WTC11 (cell line): ENCODE results near the gene SLC10A4. TPM values are rescaled to one million over a fixed set of nuclear protein-coding genes. Genes with fewer than 3 reads are reported as not detected.

ENCODE experiments used
- ATAC-seq: fragments of 200-7000 bp; cut with Tn5 transposase; 2 replicates; pipeline ENCODE4 v1.10.0; 2021; ENCODE audit warnings: mild to moderate bottlenecking, moderate library complexity
- CTCF ChIA-PET: fragments of 300-600 bp; sonication (Branson Sonifier 250); formaldehyde crosslinking; loops from one replicate; lab custom pipeline; 2021; ENCODE audit warnings: antibody characterized with exemption; lab: Charles Lee
- POLR2A ChIA-PET: fragments of 350-600 bp; sonication (Branson Sonifier 250); formaldehyde crosslinking; loops from one replicate; lab custom pipeline; 2021; ENCODE audit warnings: antibody characterized with exemption; lab: Charles Lee
- DNase-seq: peaks from one replicate; pipeline ENCODE4 v3.0.0; 2021; ENCODE audit warnings: low spot score
- H3K27ac Mint-ChIP-seq: 2 replicates; pipeline ENCODE4 v1.8.0; 2021; ENCODE audit warnings: mixed read lengths
- H3K27me3 Mint-ChIP-seq: 2 replicates; pipeline ENCODE4 v1.8.0; 2021; ENCODE audit warnings: low read depth, mild to moderate bottlenecking, moderate library complexity, mixed read lengths
- H3K36me3 Mint-ChIP-seq: 2 replicates; pipeline ENCODE4 v1.8.0; 2021; ENCODE audit warnings: mixed read lengths
- H3K4me1 Mint-ChIP-seq: 2 replicates; pipeline ENCODE4 v1.8.0; 2022; ENCODE audit warnings: mixed read lengths
- H3K4me3 Mint-ChIP-seq: 2 replicates; pipeline ENCODE4 v1.8.0; 2021; ENCODE audit warnings: mild to moderate bottlenecking, moderate library complexity, mixed read lengths
- H3K9me3 Mint-ChIP-seq: 2 replicates; pipeline ENCODE4 v1.8.0; 2021; ENCODE audit warnings: mixed read lengths
- CREB1 ChIP-seq: sonication (generic); formaldehyde crosslinking; IDR thresholded peaks from 2 replicates; pipeline ENCODE4 v1.8.0; 2023; ENCODE audit warnings: mild to moderate bottlenecking, missing genetic modification reagents
- CREM ChIP-seq: sonication (generic); formaldehyde crosslinking; IDR thresholded peaks from 2 replicates; pipeline ENCODE4 v1.8.1; 2022; ENCODE audit warnings: mild to moderate bottlenecking, missing genetic modification reagents, moderate library complexity
- ESRRA ChIP-seq: sonication (generic); formaldehyde crosslinking; IDR thresholded peaks from 2 replicates; pipeline ENCODE4 v1.8.1; 2022; ENCODE audit warnings: mild to moderate bottlenecking, missing genetic modification reagents, borderline replicate concordance
- GTF2I ChIP-seq: fragments of 250-450 bp; sonication (Bioruptor Pico); conservative IDR thresholded peaks from 2 replicates; pipeline ENCODE4 v1.4.0; 2021; ENCODE audit warnings: mild to moderate bottlenecking
- JAZF1 ChIP-seq: fragments of 250-450 bp; sonication (Bioruptor Pico); IDR thresholded peaks from 2 replicates; pipeline ENCODE4 v1.9.0; 2021; ENCODE audit warnings: moderate library complexity, mild to moderate bottlenecking, inconsistent platforms
- JUN ChIP-seq: sonication (generic); formaldehyde crosslinking; IDR thresholded peaks from 2 replicates; pipeline ENCODE4 v1.8.0; 2023; ENCODE audit warnings: mild to moderate bottlenecking, missing genetic modification reagents
- MXD4 ChIP-seq: fragments of 250-450 bp; sonication (Bioruptor Pico); IDR thresholded peaks from 2 replicates; pipeline ENCODE4 v1.8.0; 2021; ENCODE audit warnings: mild to moderate bottlenecking, moderate library complexity, borderline replicate concordance
- MYBL2 ChIP-seq: sonication (generic); formaldehyde crosslinking; IDR thresholded peaks from 2 replicates; pipeline ENCODE4 v1.8.1; 2023; ENCODE audit warnings: mild to moderate bottlenecking, moderate library complexity, missing genetic modification reagents
- NR3C1 ChIP-seq: sonication (generic); formaldehyde crosslinking; conservative IDR thresholded peaks from 2 replicates; pipeline ENCODE4 v1.8.1; 2023; ENCODE audit warnings: low read depth, mild to moderate bottlenecking, missing genetic modification reagents
- SP1 ChIP-seq: sonication (generic); formaldehyde crosslinking; conservative IDR thresholded peaks from 2 replicates; pipeline ENCODE4 v1.8.1; 2022; ENCODE audit warnings: missing genetic modification reagents
- TCF7 ChIP-seq: sonication (generic); formaldehyde crosslinking; IDR thresholded peaks from 2 replicates; pipeline ENCODE4 v1.8.0; 2022; ENCODE audit warnings: mild to moderate bottlenecking, low read depth, missing genetic modification reagents, moderate library complexity
- ZNF138 ChIP-seq: sonication (generic); formaldehyde crosslinking; conservative IDR thresholded peaks from 2 replicates; pipeline ENCODE4 v1.8.1; 2022; ENCODE audit warnings: mild to moderate bottlenecking, moderate library complexity, missing genetic modification reagents
- ZNF317 ChIP-seq: sonication (generic); formaldehyde crosslinking; IDR thresholded peaks from 2 replicates; pipeline ENCODE4 v1.8.1; 2023; ENCODE audit warnings: low read depth, mild to moderate bottlenecking, moderate library complexity, missing genetic modification reagents, borderline replicate concordance
- ZNF396 ChIP-seq: fragments of 250-450 bp; sonication (Bioruptor Pico); IDR thresholded peaks from 2 replicates; pipeline ENCODE4 v1.8.0; 2021; ENCODE audit warnings: mild to moderate bottlenecking, moderate library complexity, borderline replicate concordance
- ZNF416 ChIP-seq: fragments of 250-450 bp; sonication (Bioruptor Pico); IDR thresholded peaks from 2 replicates; pipeline ENCODE4 v1.9.0; 2021; ENCODE audit warnings: mild to moderate bottlenecking, inconsistent platforms
- total RNA-seq: library from RNA; stranded (reverse); gene quantifications from 3 replicates; pipeline ENCODE4 v1.2.3, GENCODE V29; 2021
- TF ChIP-seq, protein P1 (sequence below): sonication (generic); formaldehyde crosslinking; IDR thresholded peaks from 2 replicates; pipeline ENCODE4 v1.8.1; 2022; ENCODE audit warnings: mild to moderate bottlenecking, moderate library complexity, missing genetic modification reagents
- TF ChIP-seq, protein P2 (sequence below): fragments of 250-450 bp; sonication (Bioruptor Pico); conservative IDR thresholded peaks from 2 replicates; pipeline ENCODE4 v1.9.0; 2021; ENCODE audit warnings: mild to moderate bottlenecking
- TF ChIP-seq, protein P3 (sequence below): sonication (generic); formaldehyde crosslinking; conservative IDR thresholded peaks from 2 replicates; pipeline ENCODE4 v1.8.1; 2022; ENCODE audit warnings: mild to moderate bottlenecking, missing genetic modification reagents
- TF ChIP-seq, protein P4 (sequence below): sonication (generic); formaldehyde crosslinking; IDR thresholded peaks from 2 replicates; pipeline ENCODE4 v1.8.1; 2023; ENCODE audit warnings: mild to moderate bottlenecking, missing genetic modification reagents, moderate library complexity
- TF ChIP-seq, protein P5 (sequence below): fragments of 250-450 bp; sonication (Bioruptor Pico); IDR thresholded peaks from 2 replicates; pipeline ENCODE4 v2.1.2; 2022; ENCODE audit warnings: mild to moderate bottlenecking, moderate library complexity
- TF ChIP-seq, protein P6 (sequence below): sonication (generic); formaldehyde crosslinking; IDR thresholded peaks from 2 replicates; pipeline ENCODE4 v1.8.1; 2023; ENCODE audit warnings: mild to moderate bottlenecking, missing genetic modification reagents, borderline replicate concordance
- TF ChIP-seq, protein P7 (sequence below): fragments of 200-600 bp; IDR thresholded peaks from 2 replicates; pipeline ENCODE4 v1.8.0; 2022; ENCODE audit warnings: antibody characterized with exemption
- TF ChIP-seq, protein P8 (sequence below): sonication (generic); formaldehyde crosslinking; IDR thresholded peaks from 2 replicates; pipeline ENCODE4 v1.8.1; 2023; ENCODE audit warnings: mild to moderate bottlenecking, moderate library complexity, missing genetic modification reagents

SLC10A4 gene
- total RNA-seq, 1 experiment from 2014 or later, result 3.0 TPM

DNA sequence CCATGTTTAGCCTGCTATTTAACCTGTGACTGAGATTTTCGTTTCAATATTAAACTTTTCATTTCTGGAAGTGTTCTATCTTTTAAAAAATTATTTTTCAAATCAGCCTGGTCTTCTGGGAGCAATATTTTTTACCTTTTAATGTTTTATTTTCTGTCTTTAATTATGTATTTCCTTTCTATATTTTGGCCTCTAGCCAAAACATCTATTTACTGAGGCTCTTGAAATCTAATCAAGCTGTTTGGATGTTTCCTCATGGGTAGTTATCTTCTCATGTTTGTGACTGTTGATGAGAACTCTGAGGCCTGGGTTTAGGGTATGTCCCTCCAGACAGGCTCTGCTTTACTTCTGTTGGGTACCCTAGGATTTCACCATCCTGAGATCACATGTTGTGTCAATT lies 10.3 kb upstream of the SLC10A4 start (continued):
- TF ChIP-seq, protein P1, sequence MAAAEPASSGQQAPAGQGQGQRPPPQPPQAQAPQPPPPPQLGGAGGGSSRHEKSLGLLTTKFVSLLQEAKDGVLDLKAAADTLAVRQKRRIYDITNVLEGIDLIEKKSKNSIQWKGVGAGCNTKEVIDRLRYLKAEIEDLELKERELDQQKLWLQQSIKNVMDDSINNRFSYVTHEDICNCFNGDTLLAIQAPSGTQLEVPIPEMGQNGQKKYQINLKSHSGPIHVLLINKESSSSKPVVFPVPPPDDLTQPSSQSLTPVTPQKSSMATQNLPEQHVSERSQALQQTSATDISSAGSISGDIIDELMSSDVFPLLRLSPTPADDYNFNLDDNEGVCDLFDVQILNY (CRISPR knock-in tag), result no peak
- TF ChIP-seq, protein P2, sequence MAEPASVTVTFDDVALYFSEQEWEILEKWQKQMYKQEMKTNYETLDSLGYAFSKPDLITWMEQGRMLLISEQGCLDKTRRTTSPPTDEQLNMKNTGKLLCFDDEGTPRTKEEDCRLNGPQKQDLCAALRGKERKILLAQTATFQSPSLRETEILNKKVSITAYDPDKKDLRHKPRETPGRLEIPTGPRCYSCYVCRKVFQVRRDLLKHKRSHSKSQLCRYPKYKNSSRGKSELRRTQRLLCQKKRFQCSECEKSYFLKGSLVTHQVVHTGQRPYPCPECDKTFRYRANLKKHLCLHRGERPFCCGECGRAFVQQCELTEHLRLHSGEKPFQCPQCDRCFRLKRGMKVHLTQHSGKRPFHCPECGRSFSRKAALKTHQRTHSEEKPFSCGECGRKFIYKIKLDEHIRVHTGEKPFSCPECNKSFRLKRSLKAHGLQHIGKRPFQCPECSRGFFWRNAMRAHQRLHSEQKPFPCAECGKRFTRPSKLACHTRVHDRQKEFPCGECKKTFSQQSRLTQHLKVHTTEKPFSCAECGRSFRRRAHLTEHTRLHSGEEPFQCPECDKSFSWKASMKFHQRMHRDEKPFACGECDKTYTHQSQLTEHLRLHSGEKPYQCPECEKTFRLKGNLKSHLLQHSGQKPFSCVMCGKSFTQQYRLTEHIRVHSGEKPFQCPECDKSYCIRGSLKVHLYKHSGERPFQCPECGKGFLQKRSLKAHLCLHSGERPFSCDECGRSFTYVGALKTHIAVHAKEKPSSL (CRISPR knock-in tag), result no peak
- TF ChIP-seq SP1 (CRISPR knock-in tag), result no peak
- TF ChIP-seq ZNF396 (CRISPR knock-in tag), result no peak
- TF ChIP-seq CREB1, result no peak
- no peak for TF ChIP-seq ZNF317 (CRISPR knock-in tag)
- no peak for TF ChIP-seq ESRRA
- no peak for TF ChIP-seq NR3C1 (CRISPR knock-in tag)
- TF ChIP-seq ZNF138 (CRISPR knock-in tag), result no peak
- TF ChIP-seq, protein P3, sequence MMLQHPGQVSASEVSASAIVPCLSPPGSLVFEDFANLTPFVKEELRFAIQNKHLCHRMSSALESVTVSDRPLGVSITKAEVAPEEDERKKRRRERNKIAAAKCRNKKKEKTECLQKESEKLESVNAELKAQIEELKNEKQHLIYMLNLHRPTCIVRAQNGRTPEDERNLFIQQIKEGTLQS (CRISPR knock-in tag), result no peak
- no peak for TF ChIP-seq TCF7 (CRISPR knock-in tag)
- no peak for TF ChIP-seq MXD4 (CRISPR knock-in tag)
- TF ChIP-seq, protein P4, sequence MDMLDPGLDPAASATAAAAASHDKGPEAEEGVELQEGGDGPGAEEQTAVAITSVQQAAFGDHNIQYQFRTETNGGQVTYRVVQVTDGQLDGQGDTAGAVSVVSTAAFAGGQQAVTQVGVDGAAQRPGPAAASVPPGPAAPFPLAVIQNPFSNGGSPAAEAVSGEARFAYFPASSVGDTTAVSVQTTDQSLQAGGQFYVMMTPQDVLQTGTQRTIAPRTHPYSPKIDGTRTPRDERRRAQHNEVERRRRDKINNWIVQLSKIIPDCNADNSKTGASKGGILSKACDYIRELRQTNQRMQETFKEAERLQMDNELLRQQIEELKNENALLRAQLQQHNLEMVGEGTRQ, result no peak

DNA sequence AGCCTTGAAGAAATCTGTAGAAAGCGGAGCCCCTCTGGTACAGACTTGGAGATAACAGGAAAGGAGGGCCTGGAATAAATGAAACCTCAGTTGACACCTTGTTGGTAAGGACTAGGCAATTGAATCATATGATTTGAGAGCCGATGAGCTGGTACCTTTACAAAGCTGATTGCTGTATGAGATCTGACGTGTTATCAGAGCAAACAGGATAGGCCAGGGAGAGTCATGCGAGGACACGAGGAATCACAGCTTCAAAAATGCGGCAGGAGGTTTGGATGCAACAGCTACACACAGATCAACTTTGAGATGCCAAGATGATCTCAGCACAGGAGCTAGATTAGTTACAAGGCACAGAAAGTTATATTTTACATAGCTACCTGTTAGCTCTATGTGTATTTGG lies 7.4 kb upstream of the SLC10A4 start:
- POLR2A ChIA-PET, result interaction anchor here (0.6 kb wide), 1 partner anchor 398 kb away, joined by 3 read pairs; no protein-coding TSS in a partner anchor
- H3K27me3 Mint-ChIP-seq, result peaks cover 2% of the 10 kb centered on the region; the same call in 1 of the 2 replicates
- TF ChIP-seq ZNF416 (no peak), CREM (CRISPR knock-in tag) (no peak), SP1 (CRISPR knock-in tag) (no peak), JUN (CRISPR knock-in tag) (no peak), GTF2I (no peak), MYBL2 (no peak), JAZF1 (no peak)
- TF ChIP-seq, protein P5, sequence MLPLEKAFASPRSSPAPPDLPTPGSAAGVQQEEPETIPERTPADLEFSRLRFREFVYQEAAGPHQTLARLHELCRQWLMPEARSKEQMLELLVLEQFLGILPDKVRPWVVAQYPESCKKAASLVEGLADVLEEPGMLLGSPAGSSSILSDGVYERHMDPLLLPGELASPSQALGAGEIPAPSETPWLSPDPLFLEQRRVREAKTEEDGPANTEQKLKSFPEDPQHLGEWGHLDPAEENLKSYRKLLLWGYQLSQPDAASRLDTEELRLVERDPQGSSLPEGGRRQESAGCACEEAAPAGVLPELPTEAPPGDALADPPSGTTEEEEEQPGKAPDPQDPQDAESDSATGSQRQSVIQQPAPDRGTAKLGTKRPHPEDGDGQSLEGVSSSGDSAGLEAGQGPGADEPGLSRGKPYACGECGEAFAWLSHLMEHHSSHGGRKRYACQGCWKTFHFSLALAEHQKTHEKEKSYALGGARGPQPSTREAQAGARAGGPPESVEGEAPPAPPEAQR (CRISPR knock-in tag), result no peak
- TF ChIP-seq, protein P6, sequence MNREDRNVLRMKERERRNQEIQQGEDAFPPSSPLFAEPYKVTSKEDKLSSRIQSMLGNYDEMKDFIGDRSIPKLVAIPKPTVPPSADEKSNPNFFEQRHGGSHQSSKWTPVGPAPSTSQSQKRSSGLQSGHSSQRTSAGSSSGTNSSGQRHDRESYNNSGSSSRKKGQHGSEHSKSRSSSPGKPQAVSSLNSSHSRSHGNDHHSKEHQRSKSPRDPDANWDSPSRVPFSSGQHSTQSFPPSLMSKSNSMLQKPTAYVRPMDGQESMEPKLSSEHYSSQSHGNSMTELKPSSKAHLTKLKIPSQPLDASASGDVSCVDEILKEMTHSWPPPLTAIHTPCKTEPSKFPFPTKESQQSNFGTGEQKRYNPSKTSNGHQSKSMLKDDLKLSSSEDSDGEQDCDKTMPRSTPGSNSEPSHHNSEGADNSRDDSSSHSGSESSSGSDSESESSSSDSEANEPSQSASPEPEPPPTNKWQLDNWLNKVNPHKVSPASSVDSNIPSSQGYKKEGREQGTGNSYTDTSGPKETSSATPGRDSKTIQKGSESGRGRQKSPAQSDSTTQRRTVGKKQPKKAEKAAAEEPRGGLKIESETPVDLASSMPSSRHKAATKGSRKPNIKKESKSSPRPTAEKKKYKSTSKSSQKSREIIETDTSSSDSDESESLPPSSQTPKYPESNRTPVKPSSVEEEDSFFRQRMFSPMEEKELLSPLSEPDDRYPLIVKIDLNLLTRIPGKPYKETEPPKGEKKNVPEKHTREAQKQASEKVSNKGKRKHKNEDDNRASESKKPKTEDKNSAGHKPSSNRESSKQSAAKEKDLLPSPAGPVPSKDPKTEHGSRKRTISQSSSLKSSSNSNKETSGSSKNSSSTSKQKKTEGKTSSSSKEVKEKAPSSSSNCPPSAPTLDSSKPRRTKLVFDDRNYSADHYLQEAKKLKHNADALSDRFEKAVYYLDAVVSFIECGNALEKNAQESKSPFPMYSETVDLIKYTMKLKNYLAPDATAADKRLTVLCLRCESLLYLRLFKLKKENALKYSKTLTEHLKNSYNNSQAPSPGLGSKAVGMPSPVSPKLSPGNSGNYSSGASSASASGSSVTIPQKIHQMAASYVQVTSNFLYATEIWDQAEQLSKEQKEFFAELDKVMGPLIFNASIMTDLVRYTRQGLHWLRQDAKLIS (CRISPR knock-in tag), result no peak
- TF ChIP-seq, protein P7, sequence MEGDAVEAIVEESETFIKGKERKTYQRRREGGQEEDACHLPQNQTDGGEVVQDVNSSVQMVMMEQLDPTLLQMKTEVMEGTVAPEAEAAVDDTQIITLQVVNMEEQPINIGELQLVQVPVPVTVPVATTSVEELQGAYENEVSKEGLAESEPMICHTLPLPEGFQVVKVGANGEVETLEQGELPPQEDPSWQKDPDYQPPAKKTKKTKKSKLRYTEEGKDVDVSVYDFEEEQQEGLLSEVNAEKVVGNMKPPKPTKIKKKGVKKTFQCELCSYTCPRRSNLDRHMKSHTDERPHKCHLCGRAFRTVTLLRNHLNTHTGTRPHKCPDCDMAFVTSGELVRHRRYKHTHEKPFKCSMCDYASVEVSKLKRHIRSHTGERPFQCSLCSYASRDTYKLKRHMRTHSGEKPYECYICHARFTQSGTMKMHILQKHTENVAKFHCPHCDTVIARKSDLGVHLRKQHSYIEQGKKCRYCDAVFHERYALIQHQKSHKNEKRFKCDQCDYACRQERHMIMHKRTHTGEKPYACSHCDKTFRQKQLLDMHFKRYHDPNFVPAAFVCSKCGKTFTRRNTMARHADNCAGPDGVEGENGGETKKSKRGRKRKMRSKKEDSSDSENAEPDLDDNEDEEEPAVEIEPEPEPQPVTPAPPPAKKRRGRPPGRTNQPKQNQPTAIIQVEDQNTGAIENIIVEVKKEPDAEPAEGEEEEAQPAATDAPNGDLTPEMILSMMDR, result no peak
- TF ChIP-seq, protein P3 (CRISPR knock-in tag), result no peak
- TF ChIP-seq, protein P8, sequence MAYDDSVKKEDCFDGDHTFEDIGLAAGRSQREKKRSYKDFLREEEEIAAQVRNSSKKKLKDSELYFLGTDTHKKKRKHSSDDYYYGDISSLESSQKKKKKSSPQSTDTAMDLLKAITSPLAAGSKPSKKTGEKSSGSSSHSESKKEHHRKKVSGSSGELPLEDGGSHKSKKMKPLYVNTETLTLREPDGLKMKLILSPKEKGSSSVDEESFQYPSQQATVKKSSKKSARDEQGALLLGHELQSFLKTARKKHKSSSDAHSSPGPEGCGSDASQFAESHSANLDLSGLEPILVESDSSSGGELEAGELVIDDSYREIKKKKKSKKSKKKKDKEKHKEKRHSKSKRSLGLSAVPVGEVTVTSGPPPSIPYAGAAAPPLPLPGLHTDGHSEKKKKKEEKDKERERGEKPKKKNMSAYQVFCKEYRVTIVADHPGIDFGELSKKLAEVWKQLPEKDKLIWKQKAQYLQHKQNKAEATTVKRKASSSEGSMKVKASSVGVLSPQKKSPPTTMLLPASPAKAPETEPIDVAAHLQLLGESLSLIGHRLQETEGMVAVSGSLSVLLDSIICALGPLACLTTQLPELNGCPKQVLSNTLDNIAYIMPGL (CRISPR knock-in tag), result no peak

More for the DNA sequence above, 7.4 kb upstream of the SLC10A4 start:
- ATAC-seq (no peak), DNase-seq (no peak)
- H3K27ac Mint-ChIP-seq, result no peak overlapping the region
- H3K36me3 Mint-ChIP-seq, result no peaks in the 10 kb centered on the region
- H3K4me3 Mint-ChIP-seq, result no peak overlapping the region
- H3K4me1 Mint-ChIP-seq, result peaks cover 7% of the 10 kb centered on the region; the same call in 1 of the 2 replicates
- H3K9me3 Mint-ChIP-seq, result no peaks in the 10 kb centered on the region
- CTCF ChIA-PET, result interaction anchor here (0.6 to 1.9 kb wide), 8 partner anchors 9 to 637 kb away, joined by 3 to 11 read pairs (median 4); no protein-coding TSS in a partner anchor
